Tibial nerve (tissue), 3 donors: ENCODE results near the gene LSM8.
A peak's percentile ranks its signal among the peaks of the same experiment; 100 is the strongest.

Source experiments
- CTCF ChIP-seq, 5 experiments: fragments of 200-600 bp in 3 of 5; fragments of 450-650 bp in 2 of 5; sonication (generic) in 3 of 5; IDR thresholded peaks; one replicate each; pipeline ENCODE4 v1.5.1; 2016 to 2019; ENCODE audit warnings: antibody characterized with exemption in 5 of 5, mild to moderate bottlenecking in 3 of 5, moderate library complexity in 2 of 5
- POLR2A ChIP-seq, 2 donors: fragments of 450-650 bp; IDR thresholded peaks; one replicate each; pipeline ENCODE4 v1.6.1; 2017; ENCODE audit warnings: antibody characterized with exemption in 2 of 2, mild to moderate bottlenecking in 2 of 2, moderate library complexity in 2 of 2

GRCh38 chr7:118195837-118196474 is 12.0 kb downstream of the LSM8 start:
- TF ChIP-seq CTCF (IDR thresholded peaks at IDR 0.05) (peak; percentile 49 to 76 (median 57)), POLR2A (IDR thresholded peaks at IDR 0.05) (no peak)
